Osteocyte (in vitro differentiated cells): Measurements from ENCODE around the gene ZC3H8. TPM values are rescaled to one million over a fixed set of nuclear protein-coding genes. Genes with fewer than 3 reads are reported as not detected.

Source experiments
- DNase-seq: peaks from one replicate; pipeline ENCODE4 v3.0.0; 2021; ENCODE audit warnings: mixed read lengths; ENCODE audit not compliant: unreplicated experiment; ENCODE audit errors: extremely low spot score
- H3K27ac Mint-ChIP-seq: one replicate; pipeline ENCODE4 v1.8.0; 2021; ENCODE audit warnings: mild to moderate bottlenecking, mixed read lengths; ENCODE audit not compliant: unreplicated experiment
- H3K27me3 Mint-ChIP-seq: one replicate; pipeline ENCODE4 v1.8.0; 2021; ENCODE audit warnings: mixed read lengths; ENCODE audit not compliant: unreplicated experiment
- H3K36me3 Mint-ChIP-seq: one replicate; pipeline ENCODE4 v1.8.0; 2021; ENCODE audit warnings: mixed read lengths; ENCODE audit not compliant: unreplicated experiment
- H3K4me1 Mint-ChIP-seq: one replicate; pipeline ENCODE4 v1.8.0; 2021; ENCODE audit warnings: mixed read lengths; ENCODE audit not compliant: unreplicated experiment
- H3K4me3 Mint-ChIP-seq: one replicate; pipeline ENCODE4 v1.8.0; 2021; ENCODE audit warnings: mild to moderate bottlenecking, moderate library complexity, mixed read lengths; ENCODE audit not compliant: unreplicated experiment
- H3K9me3 Mint-ChIP-seq: one replicate; pipeline ENCODE4 v1.8.0; 2021; ENCODE audit warnings: mixed read lengths; ENCODE audit not compliant: unreplicated experiment
- CTCF ChIP-seq: fragments of 200-600 bp; sonication (generic); IDR thresholded peaks from 2 replicates; pipeline ENCODE4 v1.5.0; 2021; ENCODE audit warnings: antibody characterized with exemption, mild to moderate bottlenecking, moderate library complexity
- total RNA-seq: library from RNA; stranded (reverse); gene quantifications from 2 replicates; pipeline ENCODE4 v1.2.1, GENCODE V29; 2021

The ZC3H8 gene
- total RNA-seq, 1 donor from 2014 or later = 9.9 TPM

GRCh38 chr2:112164876-112165275 is 90.0 kb downstream of the ZC3H8 start:
- Mint-ChIP-seq H3K4me3 (no peak overlapping the region), H3K36me3 (no peaks in the 10 kb centered on the region), H3K9me3 (no peaks in the 10 kb centered on the region), H3K4me1 (peaks cover 4% of the 10 kb centered on the region), H3K27ac (no peak overlapping the region), H3K27me3 (peaks cover 2% of the 10 kb centered on the region)
- DNase-seq = no peak
- TF ChIP-seq CTCF = no peak

- DNase-seq = no peak
Measured at GRCh38 chr2:112163541-112163981, 91.3 kb downstream of the ZC3H8 start.

GRCh38 chr2:112162956-112163355 is 91.9 kb downstream of the ZC3H8 start:
- H3K4me3 Mint-ChIP-seq = no peak overlapping the region
- DNase-seq = no peak
- H3K4me1 Mint-ChIP-seq = peaks cover 4% of the 10 kb centered on the region
- H3K36me3 Mint-ChIP-seq = no peaks in the 10 kb centered on the region
- no peaks in the 10 kb centered on the region for H3K9me3 Mint-ChIP-seq
- TF ChIP-seq CTCF = no peak
- no peaks in the 10 kb centered on the region for H3K27me3 Mint-ChIP-seq
- H3K27ac Mint-ChIP-seq = no peak overlapping the region

More at GRCh38 chr2:112163541-112163981, 91.3 kb downstream of the ZC3H8 start:
- Mint-ChIP-seq H3K4me1 (peaks cover 4% of the 10 kb centered on the region), H3K36me3 (no peaks in the 10 kb centered on the region), H3K27ac (no peak overlapping the region), H3K4me3 (no peak overlapping the region), H3K27me3 (no peaks in the 10 kb centered on the region), H3K9me3 (no peaks in the 10 kb centered on the region)
- no peak for TF ChIP-seq CTCF

GRCh38 chr2:112162341-112162740 is 92.5 kb downstream of the ZC3H8 start:
- TF ChIP-seq CTCF = no peak
- H3K4me1 Mint-ChIP-seq = peaks cover 4% of the 10 kb centered on the region
- no peak for DNase-seq
- H3K27me3 Mint-ChIP-seq = no peaks in the 10 kb centered on the region
- no peak overlapping the region for H3K27ac Mint-ChIP-seq
- no peak overlapping the region for H3K4me3 Mint-ChIP-seq
- no peaks in the 10 kb centered on the region for H3K36me3 Mint-ChIP-seq
- no peaks in the 10 kb centered on the region for H3K9me3 Mint-ChIP-seq

Other genes with a start within 250 kb of the ZC3H8 start
- 10.4 and 11.5 TPM in 2 replicates for gene TMEM87B, start 199.8 kb downstream of the ZC3H8 start, total RNA-seq
- 3.9 and 4.1 TPM in 2 replicates for gene FBLN7, start 116.7 kb downstream of the ZC3H8 start, total RNA-seq
- 7.3 and 8.2 TPM in 2 replicates for gene ZC3H6, start 20.6 kb upstream of the ZC3H8 start, total RNA-seq
- 8.6 and 9.6 TPM in 2 replicates for gene RGPD8, start 178.6 kb upstream of the ZC3H8 start, total RNA-seq
- 65.7 and 67.2 TPM in 2 replicates for gene TTL, start 227.1 kb upstream of the ZC3H8 start, total RNA-seq